AG10803 (cell line): Measurements from ENCODE around the gene TRIM2.

ENCODE experiments used
- DNase-seq: peaks from one replicate; pipeline ENCODE4 v3.0.0; 2010; ENCODE audit warnings: low read depth
- H3K4me3 ChIP-seq: 2 replicates; pipeline ENCODE4 v1.5.1; 2011; ENCODE audit warnings: mild to moderate bottlenecking, low read length, control low read depth
- TF ChIP-seq, protein P1 (sequence below): conservative IDR thresholded peaks from 2 replicates; pipeline ENCODE4 v1.5.1; 2011; ENCODE audit warnings: mild to moderate bottlenecking, low read length, control low read depth, inconsistent platforms

Gene TRIM2

DNA sequence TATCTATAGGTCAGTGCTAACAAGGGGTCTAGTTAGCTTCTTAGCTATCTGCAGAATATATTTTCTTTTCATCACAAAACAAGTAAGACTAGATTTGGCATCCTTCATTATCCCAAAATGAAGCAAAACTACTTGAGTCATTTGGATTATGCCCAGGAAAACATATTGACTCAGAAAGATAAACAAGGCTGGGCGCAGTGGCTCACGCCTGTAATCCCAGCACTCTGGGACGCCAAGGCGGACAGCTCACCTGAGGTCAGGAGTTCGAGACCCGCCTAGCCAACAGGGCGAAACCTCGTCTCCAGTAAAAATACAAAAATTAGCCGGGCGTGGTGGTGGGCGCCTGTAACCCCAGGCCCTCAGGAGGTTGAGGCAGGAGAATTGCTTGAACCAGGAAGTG, 122.3 kb downstream of the TRIM2 start:
- H3K4me3 ChIP-seq = no peak overlapping the region
- no peak for DNase-seq
- TF ChIP-seq, protein P1, sequence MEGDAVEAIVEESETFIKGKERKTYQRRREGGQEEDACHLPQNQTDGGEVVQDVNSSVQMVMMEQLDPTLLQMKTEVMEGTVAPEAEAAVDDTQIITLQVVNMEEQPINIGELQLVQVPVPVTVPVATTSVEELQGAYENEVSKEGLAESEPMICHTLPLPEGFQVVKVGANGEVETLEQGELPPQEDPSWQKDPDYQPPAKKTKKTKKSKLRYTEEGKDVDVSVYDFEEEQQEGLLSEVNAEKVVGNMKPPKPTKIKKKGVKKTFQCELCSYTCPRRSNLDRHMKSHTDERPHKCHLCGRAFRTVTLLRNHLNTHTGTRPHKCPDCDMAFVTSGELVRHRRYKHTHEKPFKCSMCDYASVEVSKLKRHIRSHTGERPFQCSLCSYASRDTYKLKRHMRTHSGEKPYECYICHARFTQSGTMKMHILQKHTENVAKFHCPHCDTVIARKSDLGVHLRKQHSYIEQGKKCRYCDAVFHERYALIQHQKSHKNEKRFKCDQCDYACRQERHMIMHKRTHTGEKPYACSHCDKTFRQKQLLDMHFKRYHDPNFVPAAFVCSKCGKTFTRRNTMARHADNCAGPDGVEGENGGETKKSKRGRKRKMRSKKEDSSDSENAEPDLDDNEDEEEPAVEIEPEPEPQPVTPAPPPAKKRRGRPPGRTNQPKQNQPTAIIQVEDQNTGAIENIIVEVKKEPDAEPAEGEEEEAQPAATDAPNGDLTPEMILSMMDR = no peak

DNA sequence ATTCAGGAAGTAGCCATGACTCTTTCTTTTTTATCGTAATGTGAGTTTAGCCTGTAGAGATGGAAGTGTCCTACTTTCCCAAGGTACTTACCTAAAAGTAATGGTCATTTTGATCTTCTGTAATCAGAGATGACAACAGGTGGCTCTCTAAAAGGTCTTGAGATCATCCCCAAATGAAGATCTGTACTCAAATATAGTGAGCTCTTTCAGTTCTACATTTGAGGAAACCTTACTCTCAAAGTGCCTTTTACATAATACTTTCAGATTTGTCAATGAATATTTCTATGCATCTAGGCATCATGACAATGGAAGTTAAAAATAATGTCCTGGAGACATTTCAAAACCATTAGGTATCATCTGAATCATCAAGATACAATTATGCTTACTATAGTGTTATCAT, 123.0 kb downstream of the TRIM2 start:
- no peak for DNase-seq
- H3K4me3 ChIP-seq = no peak overlapping the region
- TF ChIP-seq, protein P1 = no peak

DNA sequence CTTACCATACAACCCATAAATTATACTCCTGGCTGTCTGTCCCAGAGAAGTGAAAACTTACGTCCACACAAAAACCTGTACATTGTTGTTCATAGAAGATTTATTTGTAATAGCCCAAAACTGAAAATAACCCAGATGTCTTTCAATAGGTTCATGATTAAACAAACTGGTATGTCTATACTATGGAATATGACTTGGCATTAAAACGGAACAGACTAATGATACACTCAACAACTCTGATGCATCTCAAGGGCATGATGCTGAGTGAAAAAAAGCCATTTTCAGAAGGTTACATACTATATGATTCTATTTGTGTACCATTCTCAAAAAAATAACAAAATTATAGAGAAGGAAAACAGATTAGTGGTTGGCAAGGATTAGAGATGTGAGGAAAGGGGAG, 128.7 kb downstream of the TRIM2 start:
- no peak overlapping the region for H3K4me3 ChIP-seq
- TF ChIP-seq, protein P1 = no peak; the same call in 1 of the 2 replicates

DNA sequence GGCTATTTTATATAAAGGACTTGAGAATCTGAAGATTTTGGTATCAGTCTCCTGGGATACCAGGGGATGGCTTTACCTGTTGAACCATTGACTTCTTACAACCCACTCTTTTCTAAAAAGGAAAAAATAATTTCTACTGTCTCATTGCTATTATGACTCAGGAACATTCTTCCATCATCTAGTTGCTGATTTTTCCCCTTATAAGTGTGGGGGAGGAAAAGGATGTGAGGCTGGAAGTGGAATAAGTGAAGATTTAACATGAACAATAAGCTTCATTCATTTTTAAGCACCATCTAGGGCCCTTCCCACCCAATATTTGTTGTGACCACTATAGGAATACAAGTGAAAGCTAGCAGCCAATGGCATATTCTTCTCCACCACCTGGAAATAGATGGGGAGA, 129.6 kb downstream of the TRIM2 start:
- TF ChIP-seq, protein P1 = no peak
- H3K4me3 ChIP-seq = no peak overlapping the region
- no peak for DNase-seq

More for the DNA sequence above, 128.7 kb downstream of the TRIM2 start:
- DNase-seq = peak; percentile 36

DNA sequence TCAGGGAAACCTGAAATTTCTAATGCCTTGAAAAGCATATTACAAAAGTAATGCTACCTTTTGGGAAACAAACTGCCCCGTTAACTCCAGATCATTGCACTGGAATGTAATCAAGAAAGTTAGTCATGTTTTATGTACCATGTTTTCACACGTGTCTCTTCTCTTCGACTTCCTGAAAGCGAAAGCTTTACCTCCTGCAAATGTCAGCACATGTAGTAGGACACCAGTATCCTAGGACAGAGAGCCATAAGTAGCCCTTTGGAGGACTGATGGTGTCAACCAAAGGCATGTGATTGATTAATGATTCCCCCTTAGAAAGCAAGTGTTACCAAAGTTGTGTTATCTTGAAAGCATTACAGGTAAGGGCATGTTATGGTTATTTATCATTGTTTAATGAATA, 131.4 kb downstream of the TRIM2 start:
- H3K4me3 ChIP-seq = no peak overlapping the region
- TF ChIP-seq, protein P1 = no peak
- peak; percentile 13 for DNase-seq

DNA sequence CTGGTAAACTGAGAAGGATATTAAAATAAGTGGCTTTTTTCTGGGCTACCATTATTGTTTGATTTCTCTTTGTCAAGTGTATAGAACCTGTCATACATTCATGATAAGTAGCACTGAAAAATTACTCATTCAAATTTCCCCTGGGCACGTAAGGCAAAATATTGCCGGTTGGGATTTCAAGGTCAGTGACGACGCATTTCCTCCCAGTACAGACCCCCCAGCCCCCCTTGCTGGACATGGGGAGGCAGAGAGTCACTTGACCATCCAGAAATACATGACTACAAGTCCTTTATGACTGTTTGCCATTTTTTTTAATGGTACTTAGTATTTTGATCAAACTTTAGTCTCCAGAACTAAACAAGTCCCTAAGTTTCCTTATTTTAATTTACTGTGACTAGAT, 133.4 kb downstream of the TRIM2 start:
- no peak overlapping the region for H3K4me3 ChIP-seq
- TF ChIP-seq, protein P1 = no peak
- no peak for DNase-seq

DNA sequence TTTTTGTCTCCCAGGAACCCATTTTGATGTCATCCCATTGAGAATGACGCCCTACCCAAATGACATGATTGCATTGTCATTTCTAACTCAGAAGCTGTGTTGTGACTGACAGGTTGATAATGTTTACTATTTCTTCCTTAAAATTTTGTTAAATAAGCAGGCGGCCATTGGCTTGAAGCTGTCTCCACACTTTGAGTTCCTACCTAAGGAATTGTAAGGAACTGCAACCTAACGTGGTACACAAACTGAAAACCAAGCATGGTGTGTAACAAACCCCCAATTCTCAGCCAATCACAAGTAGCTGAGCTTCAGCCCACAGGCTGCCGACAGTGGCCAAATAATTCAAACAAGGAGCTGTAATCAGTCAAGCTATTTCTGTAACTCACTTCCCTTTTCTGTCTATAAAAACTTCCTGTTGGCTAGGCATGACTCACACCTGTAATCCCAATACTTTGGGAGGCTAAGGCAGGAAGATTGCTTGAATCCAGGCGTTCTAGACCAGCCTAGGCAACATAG, 137.4 kb downstream of the TRIM2 start:
- peak; percentile 42 for DNase-seq
- no peak overlapping the region for H3K4me3 ChIP-seq
- TF ChIP-seq, protein P1 = no peak
